ENCODE results near the gene SACS.

Gene SACS, protein sequence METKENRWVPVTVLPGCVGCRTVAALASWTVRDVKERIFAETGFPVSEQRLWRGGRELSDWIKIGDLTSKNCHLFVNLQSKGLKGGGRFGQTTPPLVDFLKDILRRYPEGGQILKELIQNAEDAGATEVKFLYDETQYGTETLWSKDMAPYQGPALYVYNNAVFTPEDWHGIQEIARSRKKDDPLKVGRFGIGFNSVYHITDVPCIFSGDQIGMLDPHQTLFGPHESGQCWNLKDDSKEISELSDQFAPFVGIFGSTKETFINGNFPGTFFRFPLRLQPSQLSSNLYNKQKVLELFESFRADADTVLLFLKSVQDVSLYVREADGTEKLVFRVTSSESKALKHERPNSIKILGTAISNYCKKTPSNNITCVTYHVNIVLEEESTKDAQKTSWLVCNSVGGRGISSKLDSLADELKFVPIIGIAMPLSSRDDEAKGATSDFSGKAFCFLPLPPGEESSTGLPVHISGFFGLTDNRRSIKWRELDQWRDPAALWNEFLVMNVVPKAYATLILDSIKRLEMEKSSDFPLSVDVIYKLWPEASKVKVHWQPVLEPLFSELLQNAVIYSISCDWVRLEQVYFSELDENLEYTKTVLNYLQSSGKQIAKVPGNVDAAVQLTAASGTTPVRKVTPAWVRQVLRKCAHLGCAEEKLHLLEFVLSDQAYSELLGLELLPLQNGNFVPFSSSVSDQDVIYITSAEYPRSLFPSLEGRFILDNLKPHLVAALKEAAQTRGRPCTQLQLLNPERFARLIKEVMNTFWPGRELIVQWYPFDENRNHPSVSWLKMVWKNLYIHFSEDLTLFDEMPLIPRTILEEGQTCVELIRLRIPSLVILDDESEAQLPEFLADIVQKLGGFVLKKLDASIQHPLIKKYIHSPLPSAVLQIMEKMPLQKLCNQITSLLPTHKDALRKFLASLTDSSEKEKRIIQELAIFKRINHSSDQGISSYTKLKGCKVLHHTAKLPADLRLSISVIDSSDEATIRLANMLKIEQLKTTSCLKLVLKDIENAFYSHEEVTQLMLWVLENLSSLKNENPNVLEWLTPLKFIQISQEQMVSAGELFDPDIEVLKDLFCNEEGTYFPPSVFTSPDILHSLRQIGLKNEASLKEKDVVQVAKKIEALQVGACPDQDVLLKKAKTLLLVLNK (N-terminal part only)

DNA sequence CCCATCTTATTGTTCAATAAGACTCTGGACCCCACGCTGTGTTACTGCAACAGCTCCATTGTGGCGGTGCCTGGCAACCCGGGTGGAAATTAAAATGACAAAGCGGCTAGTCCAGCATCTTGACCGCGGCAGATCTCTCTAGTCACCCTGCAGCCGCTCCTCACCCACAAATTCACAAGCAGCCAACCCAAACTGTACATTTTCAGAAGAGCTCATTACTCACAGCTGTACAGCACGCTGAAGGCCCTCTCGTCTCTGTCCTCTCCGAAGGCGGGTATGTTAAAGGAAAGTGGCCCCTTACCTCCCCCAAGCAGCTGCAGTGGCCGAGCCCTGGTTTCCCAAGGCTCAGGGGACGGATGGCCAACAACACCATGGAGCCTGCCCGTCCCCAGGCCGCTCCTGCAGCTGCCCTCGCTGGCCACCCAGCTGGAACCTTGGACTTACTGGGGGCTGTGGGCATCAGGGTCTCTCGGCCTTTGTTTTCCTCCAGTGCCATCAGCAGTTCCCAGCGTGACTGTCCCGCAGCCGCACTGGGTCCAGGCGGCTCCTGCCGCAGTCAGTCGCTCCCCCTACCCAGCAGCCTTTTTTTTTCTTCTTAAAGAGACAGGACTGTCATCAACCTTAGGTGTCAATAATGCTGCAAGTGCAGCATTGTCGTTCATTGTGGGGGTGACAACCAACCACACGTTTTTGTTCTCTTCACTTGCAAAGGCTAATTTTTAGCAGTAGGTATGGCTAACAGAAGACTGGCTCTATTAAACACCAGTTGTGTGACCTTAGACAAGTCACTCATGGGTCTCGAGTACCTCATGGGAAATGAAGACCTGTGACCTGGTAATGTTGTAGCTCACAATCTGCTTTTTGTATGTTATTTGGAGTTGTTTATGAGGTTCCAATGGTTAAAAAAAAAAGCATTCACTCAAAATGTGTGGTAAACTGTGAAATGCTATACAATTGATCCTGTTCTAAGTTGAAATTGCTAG, at the start of gene SACS:
Gene SACS (minus strand): TSS at position 532 of the 983 bp plus-strand sequence. CDS start 22,463 bp downstream, outside the sequence.
- H3K27ac ChIP-seq, result peak within 1 kb of the TSS; percentile 36; the same call in 1 of the 2 replicates
- TF ChIP-seq, protein P1, sequence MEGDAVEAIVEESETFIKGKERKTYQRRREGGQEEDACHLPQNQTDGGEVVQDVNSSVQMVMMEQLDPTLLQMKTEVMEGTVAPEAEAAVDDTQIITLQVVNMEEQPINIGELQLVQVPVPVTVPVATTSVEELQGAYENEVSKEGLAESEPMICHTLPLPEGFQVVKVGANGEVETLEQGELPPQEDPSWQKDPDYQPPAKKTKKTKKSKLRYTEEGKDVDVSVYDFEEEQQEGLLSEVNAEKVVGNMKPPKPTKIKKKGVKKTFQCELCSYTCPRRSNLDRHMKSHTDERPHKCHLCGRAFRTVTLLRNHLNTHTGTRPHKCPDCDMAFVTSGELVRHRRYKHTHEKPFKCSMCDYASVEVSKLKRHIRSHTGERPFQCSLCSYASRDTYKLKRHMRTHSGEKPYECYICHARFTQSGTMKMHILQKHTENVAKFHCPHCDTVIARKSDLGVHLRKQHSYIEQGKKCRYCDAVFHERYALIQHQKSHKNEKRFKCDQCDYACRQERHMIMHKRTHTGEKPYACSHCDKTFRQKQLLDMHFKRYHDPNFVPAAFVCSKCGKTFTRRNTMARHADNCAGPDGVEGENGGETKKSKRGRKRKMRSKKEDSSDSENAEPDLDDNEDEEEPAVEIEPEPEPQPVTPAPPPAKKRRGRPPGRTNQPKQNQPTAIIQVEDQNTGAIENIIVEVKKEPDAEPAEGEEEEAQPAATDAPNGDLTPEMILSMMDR (conservative IDR thresholded peaks at IDR 0.05), result no peak

DNA sequence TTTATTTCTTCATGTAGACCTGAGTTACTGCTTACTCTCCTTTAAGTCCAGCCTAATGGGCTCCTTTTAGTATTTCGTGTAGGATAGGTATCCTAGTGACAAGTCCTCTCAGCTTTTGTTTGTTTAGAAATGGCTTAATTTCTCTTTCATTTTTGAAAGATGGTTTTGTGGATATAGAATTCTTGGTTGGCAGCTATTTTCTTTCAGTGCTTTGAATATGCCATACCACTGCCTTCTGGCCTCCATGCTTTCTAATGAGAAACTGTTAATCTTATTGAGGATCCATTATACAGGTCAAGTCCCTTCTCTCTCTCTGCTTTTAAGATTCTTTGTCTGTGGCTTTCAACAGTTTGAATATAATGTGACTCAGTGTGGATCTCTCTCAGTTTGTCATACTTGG, 46.8 kb upstream of the SACS start:
- H3K27ac ChIP-seq, result no peak overlapping the region
- TF ChIP-seq, protein P1 (conservative IDR thresholded peaks at IDR 0.05), result no peak

DNA sequence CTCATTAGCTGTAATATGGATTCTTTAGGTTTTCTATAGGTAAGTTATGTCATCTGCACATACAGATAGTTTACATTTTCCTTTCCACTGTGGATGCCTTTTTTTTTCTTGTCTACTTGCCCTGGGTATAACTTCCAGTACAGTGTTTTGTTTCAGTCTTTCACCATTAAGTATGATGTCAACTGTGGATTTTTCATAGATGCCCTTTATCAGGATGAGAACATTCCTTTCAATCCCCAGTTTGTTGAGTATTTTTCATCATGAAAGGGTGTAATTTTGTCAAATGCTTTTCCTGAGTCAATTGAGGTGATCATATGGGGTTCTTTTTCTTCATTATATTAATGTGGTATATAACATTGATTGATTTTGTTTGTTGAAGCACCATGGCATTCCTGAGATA, 43.6 kb upstream of the SACS start:
- TF ChIP-seq, protein P1 (conservative IDR thresholded peaks at IDR 0.05), result no peak
- no peak overlapping the region for H3K27ac ChIP-seq

DNA sequence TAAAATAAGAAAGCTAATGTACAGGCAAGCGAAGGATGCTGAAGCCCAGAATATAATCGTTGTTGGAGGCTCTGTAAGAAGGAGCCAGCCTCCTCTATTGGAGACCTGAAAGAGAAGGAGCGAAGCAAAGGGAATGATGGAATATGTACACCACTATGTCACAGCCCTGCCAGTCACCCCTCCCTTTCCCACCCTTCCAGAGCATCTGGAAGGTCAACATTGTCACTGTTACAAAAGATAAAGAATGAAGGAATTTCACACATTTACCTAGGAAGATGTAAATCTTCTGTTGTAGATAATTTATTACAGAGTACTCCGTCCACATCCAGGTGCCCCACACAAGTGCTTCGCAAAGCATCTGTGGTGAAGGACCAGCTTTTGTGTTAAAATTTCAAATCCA, 39.7 kb upstream of the SACS start:
- TF ChIP-seq, protein P1 (conservative IDR thresholded peaks at IDR 0.05), result no peak
- no peak overlapping the region for H3K27ac ChIP-seq

DNA sequence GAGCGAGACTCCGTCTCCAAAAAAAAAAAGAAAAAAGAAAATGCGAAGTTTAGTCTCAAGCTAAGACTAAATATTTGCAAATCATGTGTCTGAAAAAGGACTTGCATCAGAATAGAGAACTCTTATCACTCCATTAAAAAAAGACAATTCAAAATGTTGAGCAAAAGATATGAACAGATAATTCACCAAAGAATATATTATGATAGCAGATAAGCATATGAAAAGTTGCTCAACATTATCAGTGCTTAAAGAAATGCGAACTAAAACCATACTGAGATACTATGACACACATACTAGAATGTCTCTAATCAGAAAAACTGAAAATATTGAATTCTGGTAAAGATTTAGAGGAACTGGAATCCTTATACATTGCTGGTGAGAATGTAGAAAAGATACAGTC, 38.7 kb upstream of the SACS start:
- TF ChIP-seq, protein P1 (conservative IDR thresholded peaks at IDR 0.05), result no peak

DNA sequence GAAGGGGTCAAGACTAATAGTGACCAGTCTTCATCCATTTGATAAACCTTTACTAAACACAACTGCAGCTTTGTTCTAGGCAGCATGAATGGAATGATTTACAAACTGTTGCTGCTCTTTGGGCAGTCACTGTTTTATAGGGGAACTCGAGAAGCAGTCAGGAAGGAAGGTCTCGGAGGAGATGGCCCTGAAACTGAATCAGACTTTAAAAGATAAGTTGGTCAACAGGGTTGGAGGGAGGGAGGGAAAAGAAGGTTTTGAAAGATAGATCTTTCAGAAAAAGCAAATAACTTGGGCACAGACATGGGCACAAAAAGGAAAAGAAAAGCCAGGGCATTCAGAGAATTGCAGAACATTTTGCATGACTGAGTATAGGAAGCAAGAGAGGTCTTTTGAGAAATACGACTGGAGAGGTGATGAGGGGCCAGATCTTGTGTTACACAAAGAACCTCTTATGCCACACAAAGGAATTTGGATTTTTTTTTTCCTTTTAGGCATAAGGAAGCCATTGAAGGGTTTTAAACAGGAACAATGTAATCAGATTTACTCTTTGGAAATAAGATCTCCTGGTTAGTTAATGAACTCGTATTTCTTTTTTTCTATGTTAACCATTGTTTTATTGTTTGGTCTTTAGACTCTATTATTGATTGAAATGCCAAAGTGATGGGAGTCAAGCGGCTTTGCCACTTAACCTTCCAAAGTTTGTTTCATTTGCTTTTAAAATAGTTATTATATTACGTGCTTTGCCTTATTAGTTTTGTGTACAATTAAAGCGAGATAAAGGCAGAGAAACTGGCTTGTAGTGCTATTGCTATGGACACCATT, 37.5 kb upstream of the SACS start:
- TF ChIP-seq, protein P1 (conservative IDR thresholded peaks at IDR 0.05), result no peak
- peak overlapping the region; percentile 45 for H3K27ac ChIP-seq

More for the DNA sequence above, 38.7 kb upstream of the SACS start:
- H3K27ac ChIP-seq, result no peak overlapping the region

All from VCaP (cell line).